ENCODE results near the gene LRRC4B.
"Not testable (repeated sequence)": the region's sequence is repeated elsewhere in the genome, so short reads cannot be mapped to it uniquely, and the experiment has no call there.

LRRC4B gene

DNA sequence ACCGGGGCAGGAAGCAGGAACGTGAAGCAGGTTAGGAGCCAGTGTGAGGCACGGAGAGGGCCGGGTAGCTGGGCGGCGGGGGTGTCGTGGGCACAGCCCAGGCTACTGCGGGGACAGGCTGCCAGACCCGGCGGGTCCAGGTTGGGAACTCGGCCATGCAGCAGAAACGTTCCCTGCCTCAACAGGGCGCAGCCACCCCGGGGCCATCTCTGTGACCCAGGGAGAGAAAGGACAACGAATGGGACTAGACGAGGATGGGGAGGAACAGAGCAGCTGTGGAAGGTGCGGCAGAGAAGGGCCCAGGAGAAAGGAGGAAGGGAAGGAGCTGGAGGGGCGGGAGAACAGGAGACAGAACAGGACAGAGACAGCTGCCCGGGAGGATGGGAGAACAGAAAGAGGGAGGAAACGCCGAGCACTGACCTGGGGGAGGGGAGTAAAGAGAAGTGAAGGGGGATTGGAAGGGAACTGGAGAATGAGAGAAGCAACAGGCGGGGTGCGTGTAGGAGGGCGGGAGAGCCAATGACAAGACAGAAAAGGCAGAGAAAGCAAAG is 78.7 kb downstream of the LRRC4B start:
- no peak for DNase-seq

DNA sequence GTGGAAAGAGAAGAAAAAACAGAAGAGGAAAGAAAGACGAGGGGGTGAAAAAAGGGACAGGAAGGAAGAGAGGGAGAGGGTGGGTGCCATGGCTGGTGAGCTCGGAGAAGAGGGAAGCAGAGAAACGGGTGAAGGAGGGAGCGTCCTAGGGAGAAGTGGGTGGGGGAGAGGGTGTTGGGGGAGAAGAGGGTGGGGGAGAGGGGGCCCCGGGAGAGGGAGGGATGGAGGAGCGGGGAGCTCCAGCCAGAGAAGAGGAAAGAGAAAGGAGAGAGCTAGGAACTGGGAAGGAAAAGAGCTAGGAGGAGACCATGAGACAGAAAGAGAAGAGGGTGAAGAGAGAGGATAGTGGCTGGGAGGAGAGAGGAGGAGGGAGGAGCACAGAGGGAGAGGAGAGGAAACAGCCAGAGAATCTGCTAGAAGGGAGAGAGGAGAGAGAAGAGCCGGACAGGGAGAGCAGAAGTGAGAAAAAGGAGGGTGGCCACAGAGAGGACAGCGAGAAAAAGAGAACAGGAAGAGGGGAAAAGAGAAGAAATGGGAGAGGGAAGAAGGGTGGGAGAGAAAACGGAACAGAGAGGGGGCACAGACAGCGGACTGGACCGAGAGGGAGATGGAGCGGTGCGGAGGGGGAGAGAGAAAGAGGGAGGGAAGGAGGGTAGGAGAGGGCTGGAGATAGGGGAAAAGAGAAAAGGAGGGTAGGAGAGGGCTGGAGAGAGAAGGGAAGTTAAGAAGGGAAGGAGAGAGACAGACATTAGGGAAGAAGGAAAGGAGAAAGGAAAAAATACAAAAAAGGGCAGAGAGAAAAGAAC is 79.6 kb downstream of the LRRC4B start:
- peak in 1 of 58 donors; percentile 35 for DNase-seq

DNA sequence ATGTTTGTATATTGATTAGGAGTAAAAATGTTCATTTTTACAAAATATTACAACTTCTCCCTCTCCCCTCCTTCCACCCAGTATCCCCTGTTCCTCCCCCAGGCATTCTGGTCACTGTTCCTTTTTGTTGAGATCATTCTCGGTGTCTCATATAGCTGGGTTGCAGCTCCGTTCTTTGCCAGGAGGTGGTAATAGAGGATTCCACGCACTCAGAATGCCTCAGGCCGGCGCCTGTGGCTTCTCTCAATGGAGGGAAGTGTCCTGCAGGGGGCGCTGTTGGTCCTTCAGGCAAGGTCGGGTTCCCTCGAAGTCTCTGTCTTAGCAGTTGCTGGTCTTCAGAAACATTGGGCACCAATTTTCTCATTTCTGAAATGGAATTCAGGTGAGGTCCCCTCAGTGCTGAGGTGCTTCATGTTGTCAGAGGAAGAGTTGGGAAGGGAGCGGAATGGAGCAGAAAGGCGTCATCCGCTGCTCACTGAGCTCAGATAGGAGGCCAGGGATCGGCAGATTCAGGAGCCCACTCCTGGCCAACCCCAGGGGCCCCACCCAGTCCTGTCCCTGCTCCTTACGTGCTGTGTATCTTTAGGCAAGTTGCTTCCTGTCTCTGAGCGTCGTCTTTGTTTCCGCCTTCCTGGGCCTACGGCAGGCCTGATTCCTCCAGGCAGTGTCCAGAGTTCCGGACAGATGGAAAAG is 81.3 kb downstream of the LRRC4B start:
- peak in 4 of 58 donors; percentile 8 to 30 (median 18) for DNase-seq

DNA sequence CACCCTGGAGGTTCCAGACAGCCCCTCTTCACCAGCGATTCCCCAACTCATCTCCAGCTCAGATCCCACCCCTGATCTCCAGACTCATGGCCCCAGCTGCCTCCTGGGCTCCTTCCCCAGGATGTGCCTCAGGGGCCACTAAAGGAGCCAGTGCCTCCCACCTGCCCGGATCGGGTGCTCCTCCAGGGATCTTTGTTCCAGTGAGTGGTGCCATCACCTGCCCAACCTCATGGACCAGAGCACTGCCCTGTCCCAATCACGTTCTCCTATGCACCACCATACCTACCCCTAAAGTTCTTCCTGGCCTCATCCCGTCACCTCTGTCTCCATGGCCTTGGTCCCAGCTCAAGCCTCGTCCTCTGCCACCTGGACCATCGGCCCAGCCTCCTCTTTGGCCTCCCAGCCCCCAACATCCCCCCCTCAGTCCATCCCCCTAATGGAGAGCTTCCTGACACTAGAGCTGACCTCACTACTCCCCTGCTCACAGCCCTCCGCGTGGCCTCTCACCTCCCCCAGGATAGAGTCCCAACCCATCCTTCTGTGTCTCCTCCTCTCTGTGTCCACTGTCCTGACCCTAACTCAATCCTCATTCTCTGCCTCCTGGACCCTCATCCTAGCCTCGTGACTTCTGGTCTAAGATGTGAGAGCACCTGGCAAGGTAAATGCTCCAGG is 82.8 kb downstream of the LRRC4B start:
- no peak for DNase-seq

DNA sequence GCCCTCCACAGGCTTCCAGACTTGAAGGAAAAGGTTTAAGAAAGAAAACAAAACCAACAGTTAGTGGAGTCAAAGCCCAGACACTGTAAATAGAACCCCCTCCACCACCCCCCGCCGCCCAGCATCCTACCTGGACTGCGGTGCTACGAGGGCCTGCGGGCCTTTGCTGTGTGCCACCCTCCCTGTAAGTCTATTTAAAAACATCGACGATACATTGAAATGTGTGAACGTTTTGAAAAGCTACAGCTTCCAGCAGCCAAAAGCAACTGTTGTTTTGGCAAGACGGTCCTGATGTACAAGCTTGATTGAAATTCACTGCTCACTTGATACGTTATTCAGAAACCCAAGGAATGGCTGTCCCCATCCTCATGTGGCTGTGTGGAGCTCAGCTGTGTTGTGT is 85.3 kb downstream of the LRRC4B start:
- DNase-seq: no peak

DNA sequence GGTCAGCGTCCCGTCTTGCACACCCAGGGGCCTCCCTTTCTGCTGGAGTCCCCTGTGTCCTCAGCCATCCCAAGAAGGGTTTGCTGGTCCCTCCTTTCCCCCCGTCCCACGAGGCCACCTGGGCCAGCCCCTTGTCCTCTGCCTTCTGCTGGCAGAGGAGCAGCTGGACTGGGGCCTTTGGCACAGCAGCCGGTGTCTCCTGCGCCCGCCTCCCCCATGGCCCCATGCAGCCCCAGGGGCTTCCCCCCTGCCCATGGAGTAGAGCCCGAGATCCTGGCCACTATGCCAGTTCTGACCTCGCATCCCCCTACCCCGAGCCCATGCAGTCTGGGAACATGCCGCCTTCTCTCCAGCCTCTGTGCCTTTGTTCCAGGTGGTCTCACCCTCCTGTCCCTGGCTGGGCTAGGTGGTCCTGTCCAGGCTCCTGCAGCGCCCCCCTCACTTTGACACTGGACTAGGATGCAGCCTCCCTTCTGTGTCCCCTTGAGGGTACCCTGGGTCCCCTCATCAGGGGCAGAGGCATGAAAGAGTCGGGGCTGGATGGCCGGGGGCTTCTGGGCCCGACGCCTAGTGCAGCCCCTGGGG is 85.9 kb downstream of the LRRC4B start:
- no peak for DNase-seq

DNA sequence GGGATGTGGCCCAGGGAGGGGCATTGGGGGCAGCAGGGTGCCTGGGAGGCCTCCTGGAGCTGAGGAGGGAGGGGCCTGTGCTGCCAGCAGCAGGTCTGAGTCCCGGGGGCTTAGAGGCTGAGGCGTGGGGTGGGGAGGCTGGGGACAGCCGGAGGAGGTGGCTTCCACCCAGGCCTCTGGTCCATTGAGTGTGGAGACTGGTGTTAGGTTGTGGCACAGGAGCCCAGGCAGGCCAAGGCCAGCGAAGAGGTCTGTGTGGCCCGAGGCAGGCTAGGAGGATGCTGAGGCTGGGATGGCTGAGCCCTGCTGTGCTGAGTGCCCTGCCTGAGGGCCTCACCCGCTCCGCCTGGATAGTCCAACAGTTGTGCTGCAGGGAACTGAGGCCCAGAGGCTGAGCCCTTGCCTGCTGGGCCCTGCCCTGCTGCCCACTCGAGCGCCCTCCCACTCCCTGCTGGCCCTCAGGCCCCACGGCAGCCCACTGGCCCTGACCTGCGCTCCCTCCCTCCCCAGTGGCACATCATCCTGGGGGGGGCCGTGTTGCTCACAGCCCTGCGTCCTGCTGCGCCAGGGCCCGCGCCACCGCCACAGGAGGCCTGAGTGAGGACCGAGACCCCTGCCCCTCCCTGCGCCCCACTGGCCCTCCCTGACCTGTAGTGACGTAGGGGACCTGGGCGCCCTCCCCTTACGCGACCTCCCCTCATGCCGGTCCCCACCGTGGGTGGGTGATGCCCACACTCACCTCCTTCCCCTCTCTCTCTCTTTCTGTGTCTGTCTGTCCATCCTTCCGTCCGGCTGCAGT is 86.7 kb downstream of the LRRC4B start:
- no peak for DNase-seq

DNA sequence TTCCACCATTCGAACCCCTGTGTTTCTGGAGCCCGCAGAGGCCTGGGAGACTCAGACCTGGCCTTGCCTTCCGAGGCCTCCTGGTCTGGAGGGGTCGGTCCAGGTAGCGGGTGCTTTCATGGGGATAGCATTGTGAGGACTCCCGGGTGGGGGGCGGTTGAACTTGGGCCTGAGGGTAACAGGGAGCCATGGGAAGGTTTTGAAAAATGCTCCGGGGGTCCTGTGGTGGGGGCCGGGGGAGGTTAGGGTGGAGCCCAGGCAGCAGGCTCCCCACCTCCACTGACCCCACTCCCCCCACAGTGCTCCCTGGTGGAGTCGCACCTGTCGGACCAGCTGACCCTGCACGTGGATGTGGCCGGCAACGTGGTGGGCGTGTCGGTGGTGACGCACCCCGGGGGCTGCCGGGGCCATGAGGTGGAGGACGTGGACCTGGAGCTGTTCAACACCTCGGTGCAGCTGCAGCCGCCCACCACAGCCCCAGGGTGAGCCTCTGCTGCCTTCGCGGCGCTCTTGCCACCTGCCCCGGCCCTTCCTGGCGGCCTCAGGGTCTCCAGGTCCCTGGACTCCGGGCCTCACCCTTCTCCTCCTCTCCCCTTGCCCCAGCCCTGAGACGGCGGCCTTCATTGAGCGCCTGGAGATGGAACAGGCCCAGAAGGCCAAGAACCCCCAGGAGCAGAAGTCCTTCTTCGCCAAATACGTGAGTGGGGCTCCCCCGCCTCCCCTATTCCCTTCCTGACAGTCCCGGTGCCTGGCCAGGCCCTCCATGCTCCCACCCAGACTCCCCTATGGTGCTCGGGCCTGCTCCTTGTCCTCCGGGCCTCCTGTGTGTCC is 87.7 kb downstream of the LRRC4B start:
- DNase-seq: no peak

DNA sequence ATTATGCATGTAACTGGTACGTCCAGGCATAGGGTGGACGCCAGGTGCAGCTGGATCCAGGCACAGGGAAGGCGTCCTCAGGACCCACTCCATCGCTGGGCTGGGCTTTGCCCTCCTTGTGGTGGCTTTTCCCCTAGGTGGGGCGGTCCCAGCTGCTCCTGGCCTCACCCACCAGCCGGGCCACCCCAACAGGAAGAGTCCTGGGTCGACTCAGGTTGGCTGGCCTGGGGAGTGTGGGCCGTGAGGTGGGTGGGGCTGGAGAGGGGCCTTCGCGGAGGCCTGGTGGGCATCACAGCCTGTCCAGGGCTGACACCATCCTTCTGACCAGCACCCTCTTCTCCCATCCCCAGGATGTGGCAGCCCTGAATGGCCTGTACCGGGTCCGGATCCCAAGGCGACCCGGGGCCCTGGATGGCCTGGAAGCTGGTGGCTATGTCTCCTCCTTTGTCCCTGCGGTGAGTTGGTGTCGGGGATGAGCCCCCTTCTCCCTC is 88.4 kb downstream of the LRRC4B start:
- DNase-seq: no peak

DNA sequence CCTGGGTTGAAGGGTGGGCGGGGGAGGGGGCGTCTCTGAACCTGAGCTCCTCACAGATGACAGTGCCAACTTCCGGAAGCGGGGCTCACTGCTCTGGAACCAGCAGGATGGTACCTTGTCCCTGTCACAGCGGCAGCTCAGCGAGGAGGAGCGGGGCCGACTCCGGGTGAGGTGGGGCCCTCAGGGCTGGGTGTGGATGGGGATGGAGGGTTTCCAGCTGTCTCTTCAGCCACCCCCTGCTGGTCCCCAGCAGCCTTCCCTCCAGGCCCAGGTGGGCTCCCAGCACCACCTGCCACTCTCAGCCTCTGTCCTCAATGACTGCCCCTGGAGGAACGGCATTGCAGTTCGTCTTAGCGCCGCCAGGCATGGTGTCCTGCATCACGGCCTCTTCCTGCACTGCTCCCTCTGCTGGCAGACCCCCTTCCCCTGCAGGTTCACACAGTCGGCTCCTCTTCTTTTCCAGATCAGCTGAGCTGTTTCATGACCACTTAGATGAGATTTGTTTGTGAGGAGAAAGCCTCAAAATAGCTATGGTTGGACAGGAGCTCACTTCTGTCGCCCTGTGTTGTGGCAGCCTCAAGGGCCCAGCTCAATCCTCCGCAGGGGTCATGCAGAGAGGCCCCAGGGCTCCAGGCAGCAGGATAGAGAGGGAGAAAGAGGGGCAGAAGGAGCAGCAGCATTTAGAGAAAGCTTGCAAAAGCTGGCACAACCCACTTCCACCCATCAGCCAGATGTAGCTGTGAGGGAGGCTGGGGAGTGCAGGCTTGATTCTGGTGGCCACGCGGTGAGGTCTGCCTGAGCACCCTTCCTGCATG is 89.1 kb downstream of the LRRC4B start:
- DNase-seq: peak in 4 of 58 donors; percentile 14 to 30 (median 24)

DNA sequence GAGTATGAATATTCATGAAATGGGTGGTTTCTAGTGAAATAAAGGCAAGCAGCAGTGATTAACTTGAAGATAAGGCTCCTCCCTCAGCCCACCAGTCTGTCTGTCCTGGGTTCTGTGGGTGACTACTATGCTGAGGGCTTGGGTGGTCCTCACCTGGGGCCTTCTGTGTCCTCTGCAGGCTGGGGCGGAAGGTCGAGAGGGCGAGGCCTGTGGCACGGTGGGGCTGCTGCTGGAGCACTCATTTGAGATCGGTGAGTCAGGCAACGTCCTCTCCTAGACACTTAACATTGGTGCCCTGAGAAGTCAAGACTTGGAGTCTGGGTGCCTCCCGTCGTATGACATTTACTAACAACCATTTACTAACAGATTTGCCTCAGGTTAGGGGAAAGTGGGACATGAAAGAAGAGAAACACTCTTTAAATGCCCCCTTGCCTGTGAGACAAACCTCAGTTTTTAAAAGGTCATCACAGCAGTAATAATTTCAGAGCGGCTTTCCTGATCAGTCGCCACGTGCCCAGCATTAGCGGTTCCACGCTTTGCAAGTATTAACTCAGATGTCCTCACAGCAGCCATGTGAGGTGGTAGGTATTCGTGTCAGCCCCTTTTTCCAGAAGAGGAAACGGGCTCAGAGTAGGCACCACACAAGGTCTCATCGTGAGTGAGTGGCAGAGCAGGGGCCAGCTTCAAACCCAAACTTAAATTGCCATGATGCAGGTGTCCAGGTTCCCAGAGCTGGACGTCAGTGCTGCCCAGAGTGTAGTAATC is 90.3 kb downstream of the LRRC4B start:
- DNase-seq: no peak

DNA sequence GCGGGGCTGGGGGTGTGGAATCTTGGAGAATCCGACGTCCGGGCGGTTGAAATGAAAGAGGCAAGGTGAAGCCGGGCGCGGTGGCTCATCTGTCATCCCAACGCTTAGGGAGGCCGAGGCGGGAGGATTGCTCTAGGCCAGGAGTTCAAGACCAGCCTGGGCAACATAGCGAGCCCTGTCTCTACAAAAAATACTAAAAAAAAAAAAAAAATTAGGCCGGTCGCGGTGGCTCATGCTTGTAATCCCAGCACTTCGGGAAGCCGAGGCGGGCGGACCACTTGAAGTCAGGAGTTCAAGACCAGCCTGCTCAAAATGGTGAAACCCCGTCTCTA is 91.4 kb downstream of the LRRC4B start:
- no peak for DNase-seq

DNA sequence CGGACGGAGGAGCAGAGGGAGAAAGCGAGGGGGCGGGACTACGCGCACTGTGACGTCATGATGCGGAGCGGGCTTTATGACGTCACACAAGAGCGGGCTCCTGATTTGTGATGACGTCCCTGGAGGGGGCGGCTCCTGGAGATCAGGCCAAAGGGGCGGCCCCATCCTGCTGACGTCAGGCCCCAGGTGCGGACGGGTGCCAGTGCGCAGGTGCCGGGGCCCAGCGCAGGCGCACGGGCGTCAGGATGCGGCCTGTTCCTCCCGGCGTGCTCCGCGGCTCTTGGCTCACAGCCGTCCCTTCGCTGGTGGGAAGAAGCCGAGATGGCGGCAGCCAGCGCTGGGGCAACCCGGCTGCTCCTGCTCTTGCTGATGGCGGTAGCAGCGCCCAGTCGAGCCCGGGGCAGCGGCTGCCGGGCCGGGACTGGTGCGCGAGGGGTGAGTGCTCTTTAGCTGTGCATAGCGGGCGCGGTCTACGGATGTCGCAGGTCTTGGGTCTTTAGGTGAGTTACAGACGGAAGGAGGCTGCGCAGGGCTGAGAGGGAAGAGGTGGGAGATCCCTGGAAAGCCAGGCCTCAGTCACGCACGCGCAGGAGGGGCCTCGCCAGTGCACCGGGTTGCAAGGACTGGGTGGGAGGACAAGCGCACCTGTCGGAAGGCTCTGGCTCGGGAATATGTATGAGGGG is 91.9 kb downstream of the LRRC4B start, which contains the start of the genes EMC10 and GARIN5A:
Gene EMC10, plus strand, starts transcription at position 284 of the 683 bp plus-strand sequence. Its CDS starts 38 bp downstream, at position 322.
Gene GARIN5A, minus strand, starts transcription at position 625 of the 683 bp plus-strand sequence. Its CDS starts 460 bp downstream, at position 165.
- peak; percentile 55 to 95 (median 87) for DNase-seq

DNA sequence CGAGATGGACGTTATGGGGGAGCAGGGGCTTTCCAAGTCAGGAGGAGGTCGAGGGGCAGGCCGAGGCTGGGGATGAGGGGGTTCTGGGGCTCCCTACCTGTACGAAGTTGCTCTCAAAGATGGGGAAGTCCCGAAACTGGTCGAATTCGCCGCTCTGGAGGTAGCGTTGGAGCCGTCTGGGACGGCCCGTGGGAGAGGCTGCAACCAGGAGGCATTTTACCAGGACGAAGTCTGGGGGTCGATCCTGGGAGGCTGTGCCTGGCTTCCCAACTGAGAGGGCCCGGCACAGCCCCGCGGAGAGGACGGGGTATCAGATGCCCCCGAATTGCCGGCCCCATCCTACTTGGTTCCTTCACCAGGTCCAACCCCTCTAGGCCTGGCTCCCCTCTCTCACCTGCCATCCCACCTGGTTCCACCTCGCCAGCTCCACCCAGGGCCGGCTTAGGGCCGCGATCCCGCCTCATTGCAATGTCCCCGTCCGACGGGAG is 92.5 kb downstream of the LRRC4B start:
- DNase-seq: no peak

DNA sequence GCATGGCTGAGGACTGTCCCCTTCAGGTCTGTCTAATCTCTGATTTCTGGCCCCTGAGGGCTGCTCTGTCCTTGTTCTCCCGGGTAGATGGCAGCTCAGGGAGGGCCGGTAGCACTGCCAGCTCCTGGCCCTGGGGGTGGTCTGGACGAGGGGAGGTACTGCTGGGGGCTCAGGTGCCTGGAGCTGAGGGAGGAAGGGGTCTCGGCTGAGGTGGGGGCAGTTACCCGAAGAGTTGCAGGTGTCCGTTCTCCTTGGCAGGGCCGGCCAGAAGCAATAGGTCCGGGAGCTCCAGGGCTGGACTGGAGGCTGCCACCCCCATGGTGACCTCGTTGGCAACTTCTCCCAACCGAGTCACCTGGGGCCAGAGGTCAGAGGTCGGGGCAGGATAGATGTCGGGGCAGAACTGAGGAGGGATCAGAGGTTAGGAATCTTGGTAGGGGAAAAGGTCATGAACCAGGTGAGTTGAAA is 93.1 kb downstream of the LRRC4B start:
- no peak for DNase-seq

DNA sequence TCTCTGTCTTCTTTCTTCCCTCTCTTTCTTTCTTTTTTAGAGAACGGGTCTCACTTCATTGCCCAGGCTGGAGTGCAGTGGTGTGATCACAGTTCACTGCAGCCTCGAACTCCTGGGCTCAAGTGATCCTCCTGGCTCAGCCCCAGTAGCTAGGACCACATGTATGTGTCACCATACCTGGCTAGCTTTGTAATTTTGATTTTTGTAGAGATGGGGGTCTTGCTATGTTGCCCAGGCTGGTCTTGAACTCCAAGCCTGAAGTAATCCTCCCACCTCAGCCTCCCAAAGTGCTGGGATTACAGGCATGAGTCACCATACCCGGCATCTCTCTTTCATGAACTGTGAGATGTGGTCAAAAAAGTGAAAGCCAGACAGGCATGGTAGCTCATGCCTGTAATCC is 94.9 kb downstream of the LRRC4B start:
- DNase-seq: not testable (repeated sequence)

DNA sequence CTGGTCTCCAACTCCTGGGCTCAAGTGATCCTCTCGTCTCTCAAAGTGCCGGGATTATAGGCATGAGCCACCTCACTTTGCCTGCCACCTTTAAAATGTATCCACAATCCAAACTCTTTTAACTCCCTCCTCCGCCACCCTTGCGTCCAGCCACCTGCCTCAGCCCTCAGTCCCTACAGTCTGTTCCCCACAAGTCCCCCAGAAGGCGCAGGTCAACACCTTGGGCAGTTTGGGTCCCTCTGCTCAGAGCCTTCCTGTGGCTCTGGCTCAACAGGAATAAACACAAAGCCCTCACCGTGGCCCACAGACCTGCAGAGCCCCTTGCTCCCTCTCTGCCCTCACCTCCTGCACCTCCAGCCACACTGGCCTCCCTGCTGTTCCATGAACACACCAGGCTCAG is 99.4 kb downstream of the LRRC4B start:
- no peak for DNase-seq
